ENCODE measurements around the gene TP53TG3E.
"Not testable (repeated sequence)": the region's sequence is repeated elsewhere in the genome, so short reads cannot be mapped to it uniquely, and the experiment has no call there.

DNA sequence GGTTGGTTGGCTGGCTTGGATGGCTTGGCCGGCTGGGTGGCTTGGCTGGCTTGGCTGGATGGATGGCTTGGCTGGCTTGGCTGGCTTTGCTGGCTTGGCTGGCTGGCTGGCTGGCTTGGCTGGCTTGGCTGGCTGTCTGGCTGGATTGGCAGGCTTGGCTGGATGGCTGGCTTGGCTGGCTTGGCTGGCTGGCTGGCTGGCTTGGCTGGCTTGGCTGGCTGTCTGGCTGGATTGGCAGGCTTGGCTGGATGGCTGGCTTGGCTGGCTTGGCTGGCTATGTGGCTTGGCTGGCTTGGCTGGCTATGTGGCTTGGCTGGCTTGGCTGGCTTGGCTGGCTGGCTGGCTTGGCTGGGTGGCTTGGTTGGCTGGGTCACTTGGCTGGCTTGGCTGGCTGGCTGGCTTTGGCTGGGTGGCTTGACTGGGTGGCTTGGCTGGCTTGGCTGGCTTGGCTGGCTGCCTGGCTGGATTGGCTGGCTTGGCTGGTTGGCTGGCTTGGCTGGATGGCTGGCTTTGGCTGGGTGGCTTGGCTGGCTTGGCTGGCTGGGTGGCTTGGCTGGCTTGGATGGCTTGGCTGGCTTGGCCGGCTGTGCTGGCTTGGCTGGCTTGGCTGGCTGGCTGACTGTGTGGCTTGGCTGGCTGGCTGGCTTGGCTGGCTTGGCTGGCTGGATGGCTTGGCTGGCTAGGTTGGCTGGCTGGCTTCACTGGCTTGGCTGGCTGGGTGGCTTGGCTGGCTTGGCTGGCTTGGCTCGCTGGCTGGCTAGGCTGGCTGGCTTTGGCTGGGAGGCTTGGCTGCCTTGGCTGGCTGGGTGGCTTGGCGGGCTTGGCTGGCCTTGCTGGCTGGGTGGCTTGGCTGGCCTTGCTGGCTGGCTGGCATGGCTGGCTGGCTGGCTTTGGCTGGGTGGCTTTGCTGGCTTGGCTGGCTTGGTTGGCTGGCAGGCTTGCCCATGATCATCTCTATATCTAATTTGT lies 35.3 kb downstream of the TP53TG3E start:
- TF ChIP-seq POLR2A, POLR2AphosphoS5, EP300 (IDR thresholded peaks at IDR 0.05): not testable (repeated sequence)
- TF ChIP-seq, protein P1, sequence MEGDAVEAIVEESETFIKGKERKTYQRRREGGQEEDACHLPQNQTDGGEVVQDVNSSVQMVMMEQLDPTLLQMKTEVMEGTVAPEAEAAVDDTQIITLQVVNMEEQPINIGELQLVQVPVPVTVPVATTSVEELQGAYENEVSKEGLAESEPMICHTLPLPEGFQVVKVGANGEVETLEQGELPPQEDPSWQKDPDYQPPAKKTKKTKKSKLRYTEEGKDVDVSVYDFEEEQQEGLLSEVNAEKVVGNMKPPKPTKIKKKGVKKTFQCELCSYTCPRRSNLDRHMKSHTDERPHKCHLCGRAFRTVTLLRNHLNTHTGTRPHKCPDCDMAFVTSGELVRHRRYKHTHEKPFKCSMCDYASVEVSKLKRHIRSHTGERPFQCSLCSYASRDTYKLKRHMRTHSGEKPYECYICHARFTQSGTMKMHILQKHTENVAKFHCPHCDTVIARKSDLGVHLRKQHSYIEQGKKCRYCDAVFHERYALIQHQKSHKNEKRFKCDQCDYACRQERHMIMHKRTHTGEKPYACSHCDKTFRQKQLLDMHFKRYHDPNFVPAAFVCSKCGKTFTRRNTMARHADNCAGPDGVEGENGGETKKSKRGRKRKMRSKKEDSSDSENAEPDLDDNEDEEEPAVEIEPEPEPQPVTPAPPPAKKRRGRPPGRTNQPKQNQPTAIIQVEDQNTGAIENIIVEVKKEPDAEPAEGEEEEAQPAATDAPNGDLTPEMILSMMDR (IDR thresholded peaks at IDR 0.05), result not testable (repeated sequence)

All from gastroesophageal sphincter (tissue), 3 donors.